ENCODE measurements around the gene MICB.

The MICB gene

DNA sequence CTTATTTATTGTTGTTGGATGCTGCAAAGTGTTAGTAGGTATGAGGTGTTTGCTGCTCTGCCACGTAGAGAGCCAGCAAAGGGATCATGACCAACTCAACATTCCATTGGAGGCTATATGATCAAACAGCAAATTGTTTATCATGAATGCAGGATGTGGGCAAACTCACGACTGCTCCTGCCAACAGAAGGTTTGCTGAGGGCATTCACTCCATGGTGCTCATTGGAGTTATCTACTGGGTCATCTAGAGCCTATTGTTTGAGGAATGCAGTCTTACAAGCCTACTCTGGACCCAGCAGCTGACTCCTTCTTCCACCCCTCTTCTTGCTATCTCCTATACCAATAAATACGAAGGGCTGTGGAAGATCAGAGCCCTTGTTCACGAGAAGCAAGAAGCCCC lies 12.1 kb downstream of the MICB start:
- no peak for TF ChIP-seq ZFX (IDR thresholded peaks at IDR 0.05)
- TF ChIP-seq, protein P1, sequence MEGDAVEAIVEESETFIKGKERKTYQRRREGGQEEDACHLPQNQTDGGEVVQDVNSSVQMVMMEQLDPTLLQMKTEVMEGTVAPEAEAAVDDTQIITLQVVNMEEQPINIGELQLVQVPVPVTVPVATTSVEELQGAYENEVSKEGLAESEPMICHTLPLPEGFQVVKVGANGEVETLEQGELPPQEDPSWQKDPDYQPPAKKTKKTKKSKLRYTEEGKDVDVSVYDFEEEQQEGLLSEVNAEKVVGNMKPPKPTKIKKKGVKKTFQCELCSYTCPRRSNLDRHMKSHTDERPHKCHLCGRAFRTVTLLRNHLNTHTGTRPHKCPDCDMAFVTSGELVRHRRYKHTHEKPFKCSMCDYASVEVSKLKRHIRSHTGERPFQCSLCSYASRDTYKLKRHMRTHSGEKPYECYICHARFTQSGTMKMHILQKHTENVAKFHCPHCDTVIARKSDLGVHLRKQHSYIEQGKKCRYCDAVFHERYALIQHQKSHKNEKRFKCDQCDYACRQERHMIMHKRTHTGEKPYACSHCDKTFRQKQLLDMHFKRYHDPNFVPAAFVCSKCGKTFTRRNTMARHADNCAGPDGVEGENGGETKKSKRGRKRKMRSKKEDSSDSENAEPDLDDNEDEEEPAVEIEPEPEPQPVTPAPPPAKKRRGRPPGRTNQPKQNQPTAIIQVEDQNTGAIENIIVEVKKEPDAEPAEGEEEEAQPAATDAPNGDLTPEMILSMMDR (conservative IDR thresholded peaks at IDR 0.05) = no peak
- no peak overlapping the region for H3K27ac ChIP-seq

DNA sequence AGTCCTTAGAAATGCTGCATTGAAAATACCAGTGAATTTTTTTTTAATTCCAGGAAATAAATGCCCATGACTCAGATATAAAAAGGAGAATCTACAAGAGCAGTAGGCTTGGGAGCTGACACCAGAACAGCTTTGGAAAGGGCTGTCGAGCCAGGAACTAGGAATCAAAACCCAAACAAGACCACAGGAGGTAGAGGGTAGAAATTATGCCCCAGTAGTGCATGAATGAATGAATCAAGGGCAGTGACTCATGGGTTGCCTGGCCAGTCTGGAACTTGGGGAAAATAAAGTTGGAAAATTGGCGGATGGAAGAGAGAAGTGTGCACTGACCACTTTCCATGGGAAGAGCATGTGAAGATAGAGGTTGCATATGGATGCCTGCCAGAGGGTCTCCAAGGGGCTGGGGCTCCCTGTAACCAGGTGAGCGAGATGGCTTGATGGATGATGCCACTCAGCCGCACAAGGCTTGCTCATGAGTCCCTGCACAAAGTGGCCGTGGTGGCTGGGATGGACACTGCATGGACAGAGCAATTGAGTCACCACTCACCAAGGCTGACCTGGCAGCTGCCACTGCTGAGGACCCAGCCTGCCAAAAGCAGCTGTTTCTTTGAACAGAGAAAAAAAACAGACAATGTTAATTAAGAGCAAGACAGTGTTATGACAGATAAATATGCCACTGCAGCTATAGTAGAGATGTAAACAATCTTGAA lies 15.7 kb downstream of the MICB start:
- H3K27ac ChIP-seq = no peak overlapping the region
- TF ChIP-seq, protein P1 (conservative IDR thresholded peaks at IDR 0.05) = no peak
- no peak for TF ChIP-seq ZFX (IDR thresholded peaks at IDR 0.05)

DNA sequence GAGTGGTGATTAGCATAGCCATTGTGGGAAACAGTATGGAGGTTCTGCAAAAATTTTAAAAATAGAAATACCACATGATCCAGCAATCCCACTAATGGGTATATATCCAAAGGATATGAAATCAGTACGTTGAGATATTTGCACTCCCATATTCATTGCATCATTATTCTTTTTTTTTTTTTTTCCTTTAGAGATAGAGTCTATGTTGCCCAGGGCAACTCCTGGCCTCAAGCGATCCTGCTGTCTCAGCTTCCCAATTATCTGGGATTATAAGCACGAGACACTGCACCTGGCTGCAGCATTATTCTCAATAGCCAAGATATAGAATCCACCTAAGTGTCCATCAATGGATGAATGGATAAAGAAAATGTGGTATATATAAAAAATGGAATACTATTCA lies 23.9 kb downstream of the MICB start:
- TF ChIP-seq ZFX (IDR thresholded peaks at IDR 0.05) = no peak
- TF ChIP-seq, protein P1 (conservative IDR thresholded peaks at IDR 0.05) = no peak
- H3K27ac ChIP-seq = no peak overlapping the region

DNA sequence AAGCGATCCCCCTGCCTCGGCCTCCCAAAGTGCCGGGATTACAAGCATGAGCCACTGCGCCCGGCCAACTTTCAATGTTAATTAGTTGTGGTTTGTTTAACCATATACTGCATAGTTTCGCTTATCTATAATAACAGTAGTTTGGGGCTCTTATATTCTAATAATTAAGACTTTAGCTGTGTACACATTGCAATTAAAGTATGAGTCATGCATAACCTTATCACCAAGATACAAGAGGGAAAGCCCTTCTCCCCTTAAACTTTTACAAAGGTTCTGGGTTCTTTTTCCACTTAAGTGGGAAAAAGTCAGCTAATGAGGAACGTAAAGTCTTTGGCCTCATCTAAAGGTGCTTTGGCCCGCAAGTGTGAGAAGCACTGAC lies 27.6 kb downstream of the MICB start:
- H3K27ac ChIP-seq = no peak overlapping the region
- TF ChIP-seq ZFX (IDR thresholded peaks at IDR 0.05) = no peak
- TF ChIP-seq, protein P1 (conservative IDR thresholded peaks at IDR 0.05) = no peak

DNA sequence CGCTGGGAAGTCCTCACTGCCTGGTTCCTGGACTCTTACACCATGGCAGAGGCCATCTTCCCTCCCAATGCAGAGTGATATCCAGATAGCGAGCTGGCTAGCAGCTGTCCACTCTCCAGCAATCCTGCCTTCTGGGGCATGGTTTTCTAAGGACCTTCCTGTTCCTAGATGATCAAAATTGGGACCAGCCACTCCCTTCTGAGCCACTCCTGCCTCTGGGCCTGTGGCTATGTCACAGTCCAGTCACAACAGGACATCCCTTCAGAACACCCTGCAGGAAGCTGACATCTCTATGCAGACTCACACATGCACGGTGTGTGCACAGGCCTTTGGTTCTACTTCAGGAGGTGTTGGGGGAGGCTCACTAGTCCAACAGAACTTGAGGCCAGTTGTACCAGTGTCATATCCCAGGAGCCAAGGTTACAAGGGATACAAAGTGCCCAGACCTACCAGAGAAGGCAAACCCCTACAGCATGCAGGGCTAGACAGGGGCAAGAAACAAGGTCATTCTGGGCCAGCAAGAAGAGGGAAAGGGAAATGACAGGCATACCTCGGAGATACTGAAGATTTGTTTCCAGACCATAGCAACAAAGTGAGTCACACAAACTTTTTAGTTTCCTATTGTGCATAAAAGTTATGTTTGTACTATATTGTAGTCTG lies 28.1 kb downstream of the MICB start:
- TF ChIP-seq, protein P1 (conservative IDR thresholded peaks at IDR 0.05) = no peak
- no peak for TF ChIP-seq ZFX (IDR thresholded peaks at IDR 0.05)
- no peak overlapping the region for H3K27ac ChIP-seq

DNA sequence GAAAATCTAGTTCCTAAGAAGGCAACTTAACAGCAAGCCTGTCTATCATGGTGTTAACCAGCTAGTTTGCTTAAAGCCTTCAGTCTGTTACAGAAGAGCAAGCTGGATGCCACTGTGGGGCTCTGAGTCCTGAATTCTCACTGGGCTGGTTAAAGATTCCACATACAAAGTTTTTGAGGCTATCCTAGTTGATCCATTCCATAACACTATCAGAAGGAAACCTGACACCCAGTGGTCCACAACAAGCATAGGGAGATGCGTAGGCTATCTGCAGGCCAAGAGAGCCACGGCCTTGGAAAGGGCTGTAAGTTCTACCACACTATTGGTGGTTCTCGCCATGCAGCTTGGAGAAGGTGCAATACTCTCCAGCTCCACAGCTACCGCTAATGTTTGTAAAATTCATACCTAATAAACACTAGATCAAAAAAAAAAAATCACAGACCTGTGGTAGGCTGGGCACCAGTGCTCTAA lies 30.4 kb downstream of the MICB start:
- no peak for TF ChIP-seq ZFX (IDR thresholded peaks at IDR 0.05)
- TF ChIP-seq, protein P1 (conservative IDR thresholded peaks at IDR 0.05) = no peak
- no peak overlapping the region for H3K27ac ChIP-seq

DNA sequence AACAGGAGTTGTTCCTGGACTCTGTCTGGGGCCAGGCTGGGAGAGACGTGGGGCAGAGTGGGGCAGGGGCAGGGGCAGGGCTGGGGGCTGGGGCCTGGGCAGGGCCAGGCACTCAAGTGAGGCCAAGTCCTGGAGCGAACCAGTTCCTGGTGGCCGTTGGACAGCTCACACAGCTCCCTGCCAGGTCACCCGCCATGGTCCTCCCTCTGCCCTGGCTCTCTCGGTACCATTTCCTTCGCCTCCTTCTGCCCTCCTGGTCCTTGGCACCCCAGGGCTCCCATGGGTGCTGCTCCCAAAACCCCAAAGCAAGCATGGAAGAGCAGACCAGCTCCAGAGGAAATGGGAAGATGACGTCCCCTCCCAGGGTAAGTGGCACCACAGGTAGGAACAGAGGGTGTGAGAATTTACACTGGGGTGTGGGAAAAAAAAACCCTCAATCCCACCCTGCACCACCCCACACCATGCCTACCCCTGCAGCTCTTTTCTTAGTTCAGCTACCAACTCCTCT lies 30.9 kb downstream of the MICB start, which contains the start of gene MCCD1:
Gene MCCD1 (plus strand): TSS at position 142 of the 508 bp plus-strand sequence. CDS start 53 bp downstream, at position 195.
- TF ChIP-seq, protein P1 (conservative IDR thresholded peaks at IDR 0.05) = no peak
- no peak for TF ChIP-seq ZFX (IDR thresholded peaks at IDR 0.05)
- no peak within 1 kb of the TSS for H3K27ac ChIP-seq

Measured in C4-2B (cell line).